GM21423 (cell line): Measurements from ENCODE around the gene PRDM11.

Experiments used
- ATAC-seq: cut with Tn5 transposase; IDR thresholded peaks from one replicate; pipeline ENCODE4 v1.9.1; 2021; ENCODE audit warnings: mild to moderate bottlenecking, moderate library complexity; ENCODE audit not compliant: unreplicated experiment

PRDM11 gene

GRCh38 chr11:45174168-45174835 is 27.9 kb downstream of the PRDM11 start:
- ATAC-seq = no peak

GRCh38 chr11:45174963-45175362 is 28.5 kb downstream of the PRDM11 start:
- no peak for ATAC-seq

GRCh38 chr11:45176996-45177395 is 30.6 kb downstream of the PRDM11 start:
- ATAC-seq = no peak

- ATAC-seq = no peak
These were observed 31.8 kb downstream of the PRDM11 start for GRCh38 chr11:45178223-45178622.

GRCh38 chr11:45178890-45179671 is 32.6 kb downstream of the PRDM11 start:
- no peak for ATAC-seq

- no peak for ATAC-seq
These were observed 33.3 kb downstream of the PRDM11 start for GRCh38 chr11:45179686-45180178.

- no peak for ATAC-seq
These were observed 33.9 kb downstream of the PRDM11 start for GRCh38 chr11:45180179-45180847.

- ATAC-seq = no peak
These were observed 34.4 kb downstream of the PRDM11 start for GRCh38 chr11:45180848-45181192.

- no peak for ATAC-seq
These were observed 34.9 kb downstream of the PRDM11 start for GRCh38 chr11:45181193-45181888.

- ATAC-seq = no peak
These were observed 35.6 kb downstream of the PRDM11 start for GRCh38 chr11:45181889-45182550.

- no peak for ATAC-seq
These were observed 36.5 kb downstream of the PRDM11 start for GRCh38 chr11:45182902-45183301.

GRCh38 chr11:45184640-45185039 is 38.2 kb downstream of the PRDM11 start:
- no peak for ATAC-seq

- no peak for ATAC-seq
These were observed 38.8 kb downstream of the PRDM11 start for GRCh38 chr11:45185228-45185729.

GRCh38 chr11:45187375-45187774 is 40.9 kb downstream of the PRDM11 start:
- no peak for ATAC-seq

- ATAC-seq = no peak
These were observed 41.7 kb downstream of the PRDM11 start for GRCh38 chr11:45188127-45188526.

- no peak for ATAC-seq
These were observed 42.8 kb downstream of the PRDM11 start for GRCh38 chr11:45189230-45189629.

- no peak for ATAC-seq
These were observed 47.3 kb downstream of the PRDM11 start for GRCh38 chr11:45193695-45194094.

- no peak for ATAC-seq
These were observed 58.3 kb downstream of the PRDM11 start for GRCh38 chr11:45204761-45205160.

- ATAC-seq = no peak
These were observed 59.5 kb downstream of the PRDM11 start for GRCh38 chr11:45205978-45206377.

GRCh38 chr11:45208135-45208534 is 61.7 kb downstream of the PRDM11 start:
- no peak for ATAC-seq
